GM18505 (cell line): ENCODE measurements around the gene SLC7A7.
A peak's percentile ranks its signal among the peaks of the same experiment; 100 is the strongest.
"Not testable (repeated sequence)": the region's sequence is repeated elsewhere in the genome, so short reads cannot be mapped to it uniquely, and the experiment has no call there.

Experiments used
- ATAC-seq: cut with Tn5 transposase; IDR thresholded peaks from one replicate; pipeline ENCODE4 v1.9.1; 2021; ENCODE audit not compliant: unreplicated experiment
- POLR2A ChIP-seq: IDR thresholded peaks from 4 replicates; pipeline ENCODE4 v1.6.1; 2011; ENCODE audit warnings: borderline replicate concordance; ENCODE audit not compliant: insufficient read depth, insufficient read length; ENCODE audit errors: extremely low read depth

The SLC7A7 gene

DNA sequence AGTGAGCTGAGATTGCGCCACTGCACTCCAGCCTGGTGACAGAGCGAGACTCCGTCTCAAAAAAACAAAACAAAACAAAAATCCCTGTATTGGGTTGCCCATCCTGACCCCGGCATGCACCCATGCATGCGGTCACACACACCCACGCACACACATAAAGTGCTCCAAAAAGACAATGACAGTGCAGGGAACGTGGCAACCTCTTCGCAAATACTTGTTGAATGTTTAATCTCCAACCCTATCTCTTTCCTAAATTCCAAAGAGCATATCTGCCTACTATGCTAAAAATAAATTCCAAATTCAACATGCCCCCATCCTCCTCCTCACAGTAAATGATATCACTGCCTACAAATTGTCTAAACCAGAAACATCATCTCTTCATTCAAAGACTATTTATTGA, 13.5 kb downstream of the SLC7A7 start:
- no peak for TF ChIP-seq POLR2A
- no peak for ATAC-seq

DNA sequence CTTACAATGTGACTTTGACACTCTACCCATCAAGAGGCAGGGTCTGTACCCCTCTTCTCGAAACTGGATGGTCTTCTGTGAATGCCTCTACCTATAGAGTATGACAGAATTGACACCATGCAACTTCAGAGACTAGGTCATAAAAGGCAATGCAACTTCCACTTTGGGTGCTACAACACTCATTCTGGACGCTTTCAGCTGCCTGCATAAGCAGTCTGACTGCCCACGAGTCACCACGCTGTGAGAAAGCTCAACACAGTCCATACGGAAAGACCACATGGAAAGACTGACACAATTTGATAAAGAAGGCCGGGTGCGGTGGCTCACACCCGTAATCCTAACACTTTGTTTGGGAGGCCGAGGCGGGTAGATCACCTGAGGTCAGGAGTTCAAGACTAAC, 14.9 kb downstream of the SLC7A7 start:
- TF ChIP-seq POLR2A, result no peak
- no peak for ATAC-seq

DNA sequence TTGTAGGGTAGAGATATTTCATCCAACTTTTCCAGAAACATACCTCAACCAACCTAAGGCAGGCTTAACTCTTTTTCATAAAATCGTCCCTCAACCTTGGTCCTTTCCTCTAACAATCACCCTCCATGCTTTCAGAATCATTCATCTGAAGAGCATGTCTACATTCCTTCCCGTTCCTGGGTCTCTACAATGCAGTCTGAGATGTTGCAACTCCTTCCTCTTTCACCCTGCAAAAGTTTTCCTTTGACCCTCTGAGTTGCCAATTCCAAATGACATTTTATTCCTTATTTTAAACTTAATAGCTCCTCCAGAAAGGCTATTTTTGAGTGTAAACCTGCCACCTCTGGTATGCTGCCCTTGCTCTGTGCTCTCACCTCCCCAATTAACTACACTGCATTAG, 16.7 kb downstream of the SLC7A7 start:
- TF ChIP-seq POLR2A, result no peak
- no peak for ATAC-seq

DNA sequence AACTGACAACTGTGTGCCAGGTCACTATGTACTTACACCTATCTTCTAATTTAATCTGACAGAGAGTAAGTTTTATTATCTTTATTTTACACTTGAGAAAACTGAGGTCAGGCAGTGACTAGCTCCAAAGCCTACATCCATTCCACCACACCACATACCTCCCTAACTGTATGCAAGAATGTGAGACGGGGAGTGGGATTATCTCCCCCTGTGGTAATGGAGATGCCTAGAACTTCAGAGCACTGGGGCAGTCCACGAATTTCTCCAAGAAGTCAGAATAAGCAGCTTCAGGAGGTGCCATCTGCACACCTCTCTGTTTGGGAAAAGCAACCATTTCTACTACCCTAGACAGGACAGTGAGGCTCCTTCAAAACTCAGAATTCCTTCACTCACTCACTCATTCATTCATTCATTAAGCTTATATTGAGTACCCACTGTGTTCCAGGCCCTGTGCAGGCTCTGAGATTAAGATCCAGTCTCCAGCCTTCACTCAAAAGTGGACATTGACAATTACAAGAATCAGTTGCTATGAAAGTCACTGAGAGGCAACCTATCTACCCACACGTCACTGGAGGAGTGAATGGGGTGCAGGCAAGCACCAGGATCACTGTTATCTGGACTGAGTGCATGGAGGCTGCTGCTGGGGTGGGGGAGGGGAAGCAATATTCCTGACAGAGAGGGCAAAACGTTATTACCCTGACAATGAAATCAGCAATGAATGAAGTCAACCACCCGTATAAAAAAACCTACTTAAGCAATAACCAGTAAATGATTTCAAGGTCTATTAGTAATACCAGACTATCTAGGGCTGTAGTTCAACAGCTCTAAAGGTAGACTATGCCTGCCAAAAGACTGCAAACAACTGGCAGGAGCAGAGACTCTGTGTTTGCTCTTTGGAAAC, 18.0 kb downstream of the SLC7A7 start:
- no peak for ATAC-seq
- no peak for TF ChIP-seq POLR2A

DNA sequence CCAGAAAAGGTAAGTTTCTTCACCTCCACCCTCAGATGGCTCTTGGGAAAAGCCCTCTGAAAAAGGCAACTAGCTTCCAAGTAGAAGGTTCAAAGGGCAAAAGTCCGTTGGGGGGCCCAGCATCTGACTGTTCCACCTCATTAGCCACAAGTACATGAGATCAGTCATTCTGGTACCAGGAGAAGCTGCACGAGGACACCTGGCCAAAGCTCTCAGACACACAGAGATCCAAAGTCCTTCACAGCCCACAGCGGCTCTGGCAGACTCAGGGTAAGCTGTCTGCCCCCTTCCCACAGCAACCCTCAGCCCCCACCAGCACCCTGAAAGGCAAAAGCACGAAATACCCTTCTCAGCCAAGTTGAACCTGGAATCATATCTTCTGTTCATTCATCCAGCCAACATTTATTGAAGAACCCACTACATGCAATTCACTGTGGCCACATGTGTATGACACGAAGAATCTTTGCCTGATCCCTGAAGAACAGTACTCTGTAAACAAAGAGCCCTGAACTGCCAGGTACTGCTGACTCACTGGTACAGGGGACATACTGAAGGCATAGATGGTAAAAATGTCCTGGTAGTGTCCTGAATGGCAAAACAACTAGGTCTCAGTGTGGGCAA, 19.0 kb downstream of the SLC7A7 start:
- ATAC-seq, result no peak
- TF ChIP-seq POLR2A, result peak; percentile 44

DNA sequence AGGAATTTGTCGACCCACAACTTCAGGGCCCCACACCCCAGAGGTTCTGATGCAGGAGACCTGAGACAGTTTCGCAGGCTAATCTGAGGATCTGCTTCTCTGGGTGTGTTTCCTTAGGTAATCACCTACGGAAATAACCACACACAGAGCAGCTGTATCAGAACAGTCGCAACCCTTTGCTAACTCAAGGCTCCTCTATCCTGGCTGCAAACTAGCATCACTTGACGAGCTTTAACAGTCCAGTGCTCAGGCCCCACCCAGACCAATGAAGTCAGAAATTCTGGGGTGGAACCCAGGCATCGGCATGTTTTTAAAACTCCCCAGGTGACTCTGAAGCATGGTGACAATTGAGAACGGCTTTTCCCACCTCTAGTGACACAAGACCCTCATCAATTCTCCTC, 20.7 kb downstream of the SLC7A7 start:
- TF ChIP-seq POLR2A, result peak; percentile 57
- ATAC-seq, result peak; percentile 49

DNA sequence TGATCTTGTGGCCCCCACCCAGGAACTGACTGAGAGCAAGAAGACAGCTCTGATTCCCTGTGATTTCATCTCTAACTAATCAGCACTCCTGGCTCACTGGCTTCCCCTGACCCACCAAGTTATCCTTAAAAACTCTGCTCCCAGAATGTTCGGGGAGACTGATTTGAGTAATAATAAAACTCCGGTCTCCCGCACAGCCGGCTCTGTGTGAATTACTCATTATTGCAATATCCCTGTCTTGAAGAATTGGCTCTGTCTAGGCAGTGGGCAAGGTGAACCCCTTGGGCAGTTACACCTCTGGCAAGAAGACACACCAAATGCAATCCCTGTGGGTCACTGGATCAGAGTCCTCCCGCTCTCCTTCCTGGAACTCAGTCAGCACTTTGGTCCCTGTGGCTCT, 21.3 kb downstream of the SLC7A7 start:
- no peak for TF ChIP-seq POLR2A
- ATAC-seq, result no peak

DNA sequence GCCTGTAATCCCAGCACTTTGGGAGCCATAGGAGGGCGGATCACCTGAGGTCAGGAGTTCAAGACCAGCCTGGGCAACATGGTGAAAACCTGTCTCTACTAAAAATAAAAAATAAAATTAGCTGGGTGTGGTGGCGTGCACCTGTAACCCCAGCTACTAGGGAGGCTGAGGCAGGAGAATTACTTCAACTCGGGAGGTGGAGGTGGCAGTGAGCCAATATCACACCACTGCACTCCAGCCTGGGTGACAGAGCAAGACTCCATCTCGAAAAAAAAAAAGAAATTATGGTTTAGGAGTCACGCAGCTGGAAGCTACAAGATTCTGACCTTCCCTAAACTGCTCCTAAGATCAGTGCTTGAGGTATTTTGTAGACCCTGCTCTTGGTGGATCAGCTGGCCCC, 21.7 kb downstream of the SLC7A7 start:
- not testable (repeated sequence) for ATAC-seq

DNA sequence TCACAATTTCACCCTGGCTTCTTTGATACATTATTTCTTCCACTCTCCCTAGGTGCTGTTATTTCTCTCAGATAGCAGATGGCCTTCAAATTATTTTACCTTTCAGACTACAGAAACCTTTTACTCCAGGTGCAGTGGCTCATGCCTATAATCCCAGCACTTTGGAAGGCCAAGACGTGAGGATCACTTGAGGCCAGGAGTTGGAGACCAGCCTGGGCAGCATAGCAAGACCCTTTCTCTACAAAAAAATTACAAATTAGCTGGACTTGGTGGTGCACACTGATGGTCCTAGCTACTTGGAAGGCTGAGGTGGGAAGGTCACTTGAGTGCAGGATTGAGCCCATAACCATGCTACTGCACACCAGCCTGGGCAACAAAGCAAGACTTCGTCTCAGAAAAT, 23.1 kb downstream of the SLC7A7 start:
- no peak for TF ChIP-seq POLR2A
- no peak for ATAC-seq

DNA sequence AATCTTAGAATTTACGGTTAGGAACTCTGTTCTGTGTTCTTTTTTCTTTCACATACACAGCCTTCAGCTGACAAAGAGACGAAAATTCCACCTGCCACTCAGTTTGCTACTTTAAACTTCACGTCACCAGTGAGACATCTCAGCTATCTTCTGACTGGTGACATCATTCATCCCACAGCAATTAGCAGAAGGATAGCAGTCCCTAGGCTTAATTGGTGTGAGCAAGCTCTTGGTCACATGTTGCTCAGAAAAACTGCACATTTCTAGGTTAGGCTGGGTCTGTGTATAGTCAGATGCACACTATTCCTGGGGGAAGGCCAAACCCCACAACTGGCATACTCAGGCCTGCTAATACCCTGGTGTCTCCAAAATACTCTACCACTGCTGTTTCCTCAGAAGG, 23.9 kb downstream of the SLC7A7 start:
- TF ChIP-seq POLR2A, result no peak
- ATAC-seq, result no peak

DNA sequence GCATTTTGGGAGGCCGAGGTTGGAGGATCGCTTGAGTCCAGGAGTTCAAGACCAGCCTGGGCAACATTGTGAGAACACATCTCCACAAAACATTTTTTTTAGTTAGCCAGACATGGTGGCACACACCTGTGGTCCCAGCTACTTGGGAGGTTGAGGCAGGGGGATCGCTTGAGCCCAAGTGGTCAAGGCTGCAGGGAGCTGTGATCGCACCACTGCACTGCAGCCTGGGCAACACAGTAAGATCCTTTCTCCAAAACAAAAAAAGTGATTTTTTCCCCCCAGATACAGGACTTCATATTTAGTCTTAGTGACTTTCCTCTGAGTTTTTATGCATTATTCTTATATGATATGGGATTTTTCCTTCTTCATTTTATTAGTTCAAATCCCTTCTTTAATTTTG, 28.6 kb downstream of the SLC7A7 start:
- ATAC-seq, result no peak
- TF ChIP-seq POLR2A, result no peak

DNA sequence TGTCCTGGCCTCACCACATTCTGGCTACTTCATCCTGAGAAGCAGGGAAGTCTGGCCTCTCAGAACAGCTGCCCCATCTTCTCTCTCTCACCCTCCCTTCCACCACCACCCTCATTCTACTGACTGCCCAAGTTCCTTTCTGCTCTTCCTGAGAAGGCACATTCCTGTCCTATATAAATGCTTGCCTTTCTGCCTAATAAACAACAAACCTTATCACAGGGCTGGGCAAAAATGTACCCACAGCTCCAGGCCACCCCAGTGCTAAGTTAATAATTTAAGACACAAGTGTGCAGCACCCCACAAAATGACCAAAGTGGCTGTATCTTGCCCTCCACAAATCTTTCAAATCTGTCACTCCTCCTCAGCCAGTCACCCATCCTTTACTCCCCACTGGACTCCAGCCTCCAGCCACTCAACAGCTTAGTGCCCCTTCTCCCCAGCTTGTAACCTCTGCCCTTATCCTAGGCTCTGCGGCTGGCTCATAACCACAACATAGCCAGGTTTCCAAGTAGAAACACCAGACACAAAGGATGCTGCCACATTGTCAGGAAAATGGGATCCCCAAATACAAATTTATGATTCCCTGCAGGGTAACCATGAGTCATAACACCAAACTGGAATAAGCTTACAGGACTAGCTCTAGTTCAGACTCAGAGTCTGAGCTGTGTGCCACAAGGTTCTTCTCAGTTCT, 33.8 kb downstream of the SLC7A7 start:
- no peak for ATAC-seq

DNA sequence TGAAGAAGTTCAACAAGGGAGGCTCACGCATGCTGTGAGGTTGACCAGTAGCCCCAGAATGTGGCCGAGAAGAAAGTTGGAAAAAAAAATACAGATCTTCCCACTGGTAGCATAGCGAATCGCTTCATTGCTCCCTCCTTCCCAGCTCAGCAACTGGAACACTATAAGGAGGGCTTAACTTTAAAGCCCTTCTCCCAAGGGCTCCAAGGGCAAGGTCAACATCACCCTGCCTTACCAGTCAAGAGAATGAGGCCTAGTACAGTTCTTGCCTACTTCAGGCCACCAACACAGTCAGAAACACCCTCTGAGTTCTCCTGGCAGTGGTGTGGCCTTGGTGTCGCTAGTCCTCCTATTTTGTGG, 34.3 kb downstream of the SLC7A7 start:
- no peak for ATAC-seq
- TF ChIP-seq POLR2A, result no peak

More for the DNA sequence above, 33.8 kb downstream of the SLC7A7 start:
- TF ChIP-seq POLR2A, result no peak
